GM18517 (cell line): ENCODE data around the gene C1orf146.
"Not testable (repeated sequence)": the region's sequence is repeated elsewhere in the genome, so short reads cannot be mapped to it uniquely, and the experiment has no call there.

Experiments used
- ATAC-seq: cut with Tn5 transposase; IDR thresholded peaks from one replicate; pipeline ENCODE4 v1.9.1; 2021; ENCODE audit warnings: mild to moderate bottlenecking, moderate library complexity; ENCODE audit not compliant: unreplicated experiment

C1orf146 gene

DNA sequence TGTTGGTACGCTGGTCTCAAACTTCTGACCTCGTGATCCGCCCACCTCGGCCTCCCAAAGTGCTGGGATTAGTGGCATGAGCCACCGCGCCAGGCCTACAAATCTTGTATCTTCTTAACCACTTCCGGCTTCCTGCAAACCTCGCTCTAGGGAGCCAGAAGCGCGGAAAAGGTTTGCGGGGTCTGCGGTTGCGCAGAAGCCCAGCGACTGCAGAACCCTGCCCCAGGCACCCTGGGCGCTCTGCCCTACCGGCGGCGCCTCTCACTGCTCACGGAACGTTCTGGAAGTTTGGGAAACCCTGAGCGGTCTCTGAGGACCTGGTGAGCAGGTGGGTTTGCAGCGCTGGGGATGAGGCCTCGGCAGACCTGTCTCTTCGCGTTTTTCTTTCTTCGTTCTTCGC lies at the start of gene C1orf146:
Gene C1orf146, plus strand, starts transcription at position 195 of the 400 bp plus-strand sequence. CDS start 13,506 bp downstream, outside the sequence.
- ATAC-seq: no peak

DNA sequence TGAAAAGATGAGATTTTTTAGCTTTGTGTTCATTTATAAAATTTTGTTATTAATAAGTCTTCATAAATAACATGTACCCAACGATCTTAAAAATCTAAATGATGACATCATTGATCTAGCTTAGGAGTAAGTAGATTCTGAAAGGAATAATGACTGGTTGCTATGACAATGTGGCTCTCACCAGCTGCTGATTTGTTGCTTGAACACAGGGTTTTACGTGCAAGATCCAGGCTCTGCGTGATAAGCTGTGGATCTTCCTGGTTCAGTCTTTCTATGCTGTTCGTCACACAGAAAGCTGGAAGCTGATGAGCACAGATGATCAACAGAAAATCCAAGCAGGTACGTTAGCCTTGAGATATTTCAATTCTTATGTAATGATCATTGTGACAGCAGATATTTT lies 49.1 kb upstream of the C1orf146 start:
- ATAC-seq: no peak

- no peak for ATAC-seq
Observed at GRCh38 chr1:92169214-92170005, 48.3 kb upstream of the C1orf146 start.

DNA sequence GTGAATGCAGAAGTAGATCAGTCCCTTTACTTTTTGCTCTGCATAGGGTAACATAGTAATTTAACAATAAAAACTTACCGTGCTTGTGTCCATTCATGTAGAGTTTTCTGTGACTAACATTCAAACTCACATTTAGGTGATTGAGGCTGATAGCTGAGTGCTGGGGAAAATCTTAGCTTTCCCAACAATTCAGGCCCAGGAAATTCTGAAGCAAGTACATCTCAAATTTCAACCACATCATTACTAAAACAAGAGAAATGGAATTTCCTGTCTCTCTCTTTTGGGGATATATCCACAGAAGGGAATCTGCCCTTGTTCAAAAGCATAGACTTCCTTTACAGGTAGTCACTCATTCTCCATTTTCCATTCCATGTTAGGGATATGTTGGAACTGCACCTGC lies 33.1 kb upstream of the C1orf146 start:
- ATAC-seq: no peak

DNA sequence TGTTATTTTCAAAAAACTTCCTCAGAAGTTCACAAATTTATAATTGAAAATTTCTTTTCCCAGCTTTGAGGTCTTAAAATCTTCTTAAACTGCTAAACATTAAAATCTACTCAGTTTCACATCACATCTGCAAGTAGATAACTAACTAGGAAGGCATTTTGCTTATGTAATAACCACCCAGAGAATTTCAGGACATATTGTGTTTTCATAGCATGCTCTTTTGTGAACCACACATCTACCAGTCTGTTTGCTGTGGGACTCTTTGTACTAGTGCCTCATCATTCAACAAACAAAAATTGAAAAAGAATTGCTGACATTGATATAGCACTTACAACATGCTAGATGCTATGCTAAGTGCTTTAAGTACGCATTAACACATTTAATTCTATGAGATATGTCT lies 31.6 kb upstream of the C1orf146 start:
- ATAC-seq: no peak

- no peak for ATAC-seq
Observed at GRCh38 chr1:92188436-92189255, 29.1 kb upstream of the C1orf146 start.

- ATAC-seq: no peak
Observed at GRCh38 chr1:92191726-92192125, 26.0 kb upstream of the C1orf146 start.

- no peak for ATAC-seq
Observed at GRCh38 chr1:92192246-92192645, 25.5 kb upstream of the C1orf146 start.

DNA sequence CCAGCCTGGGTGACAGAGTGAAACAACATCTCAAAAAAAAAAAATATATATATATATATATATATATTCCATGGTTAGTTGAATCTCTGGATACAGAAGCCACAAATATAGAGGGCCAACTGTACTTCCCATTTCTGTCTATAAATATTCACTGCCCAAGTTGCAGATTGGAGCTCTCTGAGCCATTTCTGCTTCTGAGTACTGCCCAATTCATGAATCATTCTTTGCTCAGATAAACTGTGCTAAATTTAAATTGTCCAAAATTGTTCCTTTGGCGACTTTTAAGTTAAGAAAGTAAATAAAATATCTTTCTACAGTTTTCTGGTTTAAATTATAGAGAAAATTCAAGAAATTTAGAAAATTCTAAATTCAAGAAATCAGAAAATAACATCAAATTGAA lies 23.2 kb upstream of the C1orf146 start:
- ATAC-seq: no peak

GRCh38 chr1:92201973-92202372 lies 15.7 kb upstream of the C1orf146 start:
- no peak for ATAC-seq

GRCh38 chr1:92203105-92203504 lies 14.6 kb upstream of the C1orf146 start:
- no peak for ATAC-seq

DNA sequence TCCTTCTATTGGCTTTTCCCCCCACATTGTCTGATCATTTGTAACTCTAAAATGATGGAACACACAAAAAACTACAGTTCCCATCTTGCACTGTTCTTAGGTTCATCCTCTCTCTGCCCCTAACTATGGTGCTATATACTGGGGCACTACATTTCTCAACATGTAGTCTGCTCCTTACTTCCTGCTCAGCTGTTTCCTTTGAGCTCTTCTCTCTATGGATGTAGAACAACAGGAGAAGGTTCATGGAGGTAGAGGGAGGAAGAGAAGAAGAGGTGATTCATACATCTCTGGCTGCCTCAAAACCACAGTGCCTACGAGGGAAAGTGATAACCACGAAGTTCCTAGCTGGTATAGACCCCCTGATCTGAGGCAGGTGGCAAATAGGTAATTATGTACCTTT lies 7.0 kb upstream of the C1orf146 start:
- ATAC-seq: no peak

DNA sequence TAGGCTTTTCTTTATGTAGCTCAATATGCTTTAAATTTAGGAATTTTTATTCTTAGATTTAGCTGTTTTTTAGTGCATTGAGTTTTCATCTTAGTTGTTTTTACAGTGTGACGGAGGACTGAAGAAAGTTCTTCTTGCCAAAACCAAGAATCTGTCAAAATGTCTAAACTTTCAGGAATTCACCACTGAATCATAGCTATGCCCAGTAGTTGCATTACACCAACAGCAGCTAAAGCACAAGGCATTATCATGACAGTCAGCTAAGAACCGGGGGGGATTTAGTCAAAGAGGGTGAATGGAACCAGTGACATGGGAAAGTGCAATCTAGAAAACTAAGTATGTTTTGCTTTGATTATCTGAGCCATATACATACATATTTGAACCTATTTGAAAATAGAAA lies 6.5 kb upstream of the C1orf146 start:
- ATAC-seq: no peak

GRCh38 chr1:92218559-92218958 lies 844 bp downstream of the C1orf146 start:
- ATAC-seq: no peak

GRCh38 chr1:92219028-92219427 lies 1.3 kb downstream of the C1orf146 start:
- ATAC-seq: no peak

DNA sequence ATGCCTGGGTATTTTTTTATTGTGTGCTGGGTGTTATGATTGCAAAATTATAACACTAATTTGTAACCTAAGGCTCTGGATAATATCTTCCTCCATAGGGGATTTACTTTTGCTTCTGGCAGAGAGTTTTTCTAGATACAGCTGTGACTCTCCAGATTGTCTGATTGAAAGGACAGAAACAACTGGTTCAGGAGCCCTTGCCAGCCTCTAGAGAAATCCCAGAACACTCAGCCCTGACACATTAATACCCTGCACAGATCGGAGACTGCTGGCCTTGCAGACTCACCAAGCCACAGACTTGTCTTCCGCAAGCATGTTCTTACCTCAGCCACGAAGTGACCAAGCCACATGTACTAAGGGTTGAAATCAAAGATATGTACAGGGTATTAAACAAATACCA lies 10.7 kb downstream of the C1orf146 start:
- ATAC-seq: no peak

GRCh38 chr1:92230736-92231135 lies 13.0 kb downstream of the C1orf146 start:
- no peak for ATAC-seq

DNA sequence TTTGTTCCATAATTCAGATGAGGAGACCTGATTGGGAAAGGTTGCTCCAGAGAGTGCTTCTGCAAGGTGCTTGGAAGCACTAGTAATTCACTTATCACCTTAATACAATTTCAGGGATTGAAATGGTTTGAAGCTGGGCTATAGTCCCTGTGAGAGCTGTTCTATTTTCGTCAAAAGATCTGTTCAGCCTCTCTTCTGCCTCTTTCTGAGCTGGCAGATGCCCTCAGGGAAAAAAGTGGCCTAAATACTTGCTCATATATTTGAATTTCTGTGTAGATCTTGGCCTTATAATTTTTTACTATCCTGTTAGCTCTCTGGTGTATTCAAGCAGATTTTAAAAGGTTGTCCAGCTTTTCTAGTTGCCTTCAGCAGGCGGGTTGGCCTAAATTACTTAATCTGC lies 22.3 kb downstream of the C1orf146 start:
- no peak for ATAC-seq

DNA sequence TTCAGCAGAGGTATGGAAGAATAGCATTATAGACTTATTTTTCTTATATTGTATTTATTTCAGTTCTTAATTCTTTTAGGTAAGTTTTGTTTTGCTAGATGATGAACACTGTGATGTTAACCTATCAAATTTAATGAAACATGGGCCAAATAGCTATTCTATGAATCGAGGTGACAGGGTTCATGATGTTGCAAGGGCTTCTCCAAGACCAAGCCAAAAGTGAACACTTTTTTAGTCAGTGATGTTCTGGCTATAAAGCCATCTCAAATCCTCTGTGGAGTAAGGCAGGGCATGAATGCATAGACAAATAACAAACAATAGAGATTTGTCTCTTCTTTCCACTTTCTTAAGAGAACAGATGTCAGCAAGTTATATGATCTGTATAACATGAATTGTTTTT lies 26.7 kb downstream of the C1orf146 start:
- no peak for ATAC-seq

- ATAC-seq: not testable (repeated sequence)
Observed at GRCh38 chr1:92254714-92255113, 37.0 kb downstream of the C1orf146 start.

GRCh38 chr1:92259350-92259749 lies 41.6 kb downstream of the C1orf146 start:
- no peak for ATAC-seq

GRCh38 chr1:92262516-92262915 lies 44.8 kb downstream of the C1orf146 start:
- no peak for ATAC-seq
